GM19395 (cell line): Measurements from ENCODE around the gene CNIH2.

Experiments used
- ATAC-seq: cut with Tn5 transposase; IDR thresholded peaks from one replicate; pipeline ENCODE4 v1.9.1; 2021; ENCODE audit warnings: mild to moderate bottlenecking, moderate library complexity; ENCODE audit not compliant: unreplicated experiment

Gene CNIH2

GRCh38 chr11:66327171-66328030 lies 49.4 kb downstream of the CNIH2 start:
- ATAC-seq = no peak

GRCh38 chr11:66328031-66328301 lies 50.0 kb downstream of the CNIH2 start:
- ATAC-seq = no peak

DNA sequence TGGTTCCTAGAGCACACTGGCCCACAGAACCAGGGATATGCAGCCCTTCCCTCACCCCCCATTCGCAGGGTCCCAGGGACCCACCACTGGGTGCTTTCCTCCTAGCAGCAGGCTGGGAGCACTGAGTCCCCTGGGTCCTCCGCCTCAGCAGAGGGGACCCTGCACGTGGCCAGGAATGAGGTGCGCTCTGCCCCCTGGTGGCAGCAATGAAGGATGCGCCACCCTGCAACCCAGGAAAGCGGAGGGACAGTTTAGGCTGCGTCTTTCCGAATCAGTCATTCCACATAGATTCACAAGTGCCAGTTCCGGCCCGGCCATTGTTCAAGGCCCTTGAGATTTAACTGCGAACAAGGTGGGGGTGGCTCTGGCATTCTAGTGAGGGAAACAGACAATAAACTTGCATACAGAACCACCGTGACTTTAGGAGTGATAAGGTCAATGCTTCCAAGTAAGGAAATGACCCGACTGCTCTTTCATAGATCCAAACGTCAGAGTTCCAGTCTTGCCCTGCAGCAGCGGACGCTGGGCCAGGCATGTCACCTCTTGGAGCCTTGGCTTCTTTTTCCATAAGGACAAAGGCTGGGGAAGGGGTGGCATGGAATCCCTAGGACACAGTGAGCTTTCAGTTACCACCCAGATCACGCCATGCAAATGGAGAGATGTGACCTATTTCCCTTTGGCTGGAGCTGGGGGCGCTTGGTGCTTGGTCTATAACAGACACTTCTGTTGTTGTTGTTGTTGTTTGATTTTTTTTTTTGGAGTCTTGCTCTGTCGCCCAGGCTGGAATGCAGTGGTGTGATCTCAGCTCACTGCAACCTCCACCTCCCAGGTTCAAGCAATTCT lies 50.5 kb downstream of the CNIH2 start:
- no peak for ATAC-seq

GRCh38 chr11:66329165-66329673 lies 51.2 kb downstream of the CNIH2 start:
- no peak for ATAC-seq

DNA sequence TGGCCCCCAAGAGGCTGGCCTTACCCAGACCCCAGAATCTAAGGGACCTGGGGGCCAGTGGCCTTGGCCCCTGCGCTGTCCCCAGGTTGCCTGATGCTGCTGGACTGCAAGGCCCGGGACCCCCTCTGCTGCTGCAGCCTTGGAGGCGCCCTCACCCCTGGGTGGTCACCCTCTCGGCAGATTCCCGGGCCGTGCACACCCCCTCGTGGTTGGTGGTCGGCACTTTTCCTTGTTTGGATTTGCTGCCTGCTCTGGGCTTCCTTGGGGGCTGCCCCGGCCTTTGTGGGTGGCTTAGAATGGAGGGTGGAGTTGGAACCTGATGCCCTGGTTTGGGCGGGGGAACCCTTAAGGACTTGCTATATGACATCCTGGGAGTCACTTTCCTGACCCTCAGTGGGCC lies 53.0 kb downstream of the CNIH2 start:
- ATAC-seq = no peak

- no peak for ATAC-seq
Measured at GRCh38 chr11:66331542-66332370, 53.8 kb downstream of the CNIH2 start.

GRCh38 chr11:66332371-66333219 lies 54.6 kb downstream of the CNIH2 start:
- ATAC-seq = no peak

DNA sequence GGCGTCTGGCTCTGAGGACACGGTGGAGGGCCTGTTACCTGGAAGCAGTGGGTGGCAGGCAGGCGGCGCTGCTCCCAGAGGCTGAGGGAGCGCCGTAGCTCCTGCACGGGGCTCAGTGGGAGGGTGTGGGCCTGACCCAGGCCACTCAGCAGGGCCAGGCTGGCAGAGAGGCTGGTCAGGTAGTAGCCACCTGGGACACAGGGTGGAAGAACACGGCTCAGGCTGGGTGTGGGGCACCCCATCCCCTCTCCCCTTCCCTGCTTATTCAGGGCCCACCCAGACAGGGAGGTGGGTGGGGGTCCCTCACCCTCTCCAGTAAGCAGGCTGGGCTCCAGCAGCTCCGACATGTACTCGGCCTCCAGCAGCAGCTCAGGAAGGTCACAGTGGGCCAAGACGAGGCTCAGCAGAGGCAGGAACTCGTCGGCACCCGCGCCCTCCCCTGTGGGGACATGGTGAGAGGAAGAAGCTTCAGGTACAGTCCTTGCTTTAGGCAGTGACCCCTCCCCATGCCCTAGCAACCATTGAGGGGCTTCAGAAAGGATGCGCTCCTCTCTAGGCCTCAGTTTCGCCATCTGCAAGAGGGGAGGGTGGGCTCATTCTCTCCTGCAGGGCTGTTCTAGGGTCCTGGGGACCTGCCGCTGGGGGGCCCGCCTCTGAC lies 55.4 kb downstream of the CNIH2 start:
- ATAC-seq = no peak
